ENCODE measurements around the gene HSPA1B.

The HSPA1B gene

DNA sequence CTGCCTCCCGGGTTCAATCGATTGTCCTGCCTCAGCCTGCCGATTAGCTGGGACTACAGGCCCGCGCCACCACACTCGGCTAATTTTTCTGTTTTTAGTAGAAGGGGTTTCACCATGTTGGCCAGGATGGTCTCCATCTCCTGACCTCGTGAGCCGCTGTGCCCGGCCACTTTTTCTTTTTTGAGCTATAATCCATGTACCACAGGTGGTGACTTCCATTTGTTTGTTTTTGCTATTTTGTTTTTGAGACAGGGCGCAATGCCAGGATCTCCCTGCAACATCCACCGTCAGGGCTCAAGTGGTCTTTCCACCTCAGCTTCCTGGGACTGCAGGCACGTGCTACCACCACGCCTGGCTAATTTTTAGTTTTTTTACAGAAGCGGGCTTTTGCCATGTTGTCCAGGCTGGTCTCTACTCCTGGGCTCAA is 8.5 kb downstream of the HSPA1B start:
- TF ChIP-seq FOXM1 (IDR thresholded peaks at IDR 0.05; ENCODE audit: borderline replicate concordance, low read depth) (no peak), TCF12 (IDR thresholded peaks at IDR 0.05; ENCODE audit: low read depth) (no peak), EGR1 (IDR thresholded peaks at IDR 0.05) (no peak), EP300 (IDR thresholded peaks at IDR 0.05; ENCODE audit: borderline replicate concordance) (no peak), CEBPB (IDR thresholded peaks at IDR 0.05) (no peak), CREB1 (IDR thresholded peaks at IDR 0.05; ENCODE audit: low read depth) (no peak)
- TF ChIP-seq, protein P1, sequence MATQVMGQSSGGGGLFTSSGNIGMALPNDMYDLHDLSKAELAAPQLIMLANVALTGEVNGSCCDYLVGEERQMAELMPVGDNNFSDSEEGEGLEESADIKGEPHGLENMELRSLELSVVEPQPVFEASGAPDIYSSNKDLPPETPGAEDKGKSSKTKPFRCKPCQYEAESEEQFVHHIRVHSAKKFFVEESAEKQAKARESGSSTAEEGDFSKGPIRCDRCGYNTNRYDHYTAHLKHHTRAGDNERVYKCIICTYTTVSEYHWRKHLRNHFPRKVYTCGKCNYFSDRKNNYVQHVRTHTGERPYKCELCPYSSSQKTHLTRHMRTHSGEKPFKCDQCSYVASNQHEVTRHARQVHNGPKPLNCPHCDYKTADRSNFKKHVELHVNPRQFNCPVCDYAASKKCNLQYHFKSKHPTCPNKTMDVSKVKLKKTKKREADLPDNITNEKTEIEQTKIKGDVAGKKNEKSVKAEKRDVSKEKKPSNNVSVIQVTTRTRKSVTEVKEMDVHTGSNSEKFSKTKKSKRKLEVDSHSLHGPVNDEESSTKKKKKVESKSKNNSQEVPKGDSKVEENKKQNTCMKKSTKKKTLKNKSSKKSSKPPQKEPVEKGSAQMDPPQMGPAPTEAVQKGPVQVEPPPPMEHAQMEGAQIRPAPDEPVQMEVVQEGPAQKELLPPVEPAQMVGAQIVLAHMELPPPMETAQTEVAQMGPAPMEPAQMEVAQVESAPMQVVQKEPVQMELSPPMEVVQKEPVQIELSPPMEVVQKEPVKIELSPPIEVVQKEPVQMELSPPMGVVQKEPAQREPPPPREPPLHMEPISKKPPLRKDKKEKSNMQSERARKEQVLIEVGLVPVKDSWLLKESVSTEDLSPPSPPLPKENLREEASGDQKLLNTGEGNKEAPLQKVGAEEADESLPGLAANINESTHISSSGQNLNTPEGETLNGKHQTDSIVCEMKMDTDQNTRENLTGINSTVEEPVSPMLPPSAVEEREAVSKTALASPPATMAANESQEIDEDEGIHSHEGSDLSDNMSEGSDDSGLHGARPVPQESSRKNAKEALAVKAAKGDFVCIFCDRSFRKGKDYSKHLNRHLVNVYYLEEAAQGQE (IDR thresholded peaks at IDR 0.05; ENCODE audit: low read depth) = no peak
- TF ChIP-seq, protein P2, sequence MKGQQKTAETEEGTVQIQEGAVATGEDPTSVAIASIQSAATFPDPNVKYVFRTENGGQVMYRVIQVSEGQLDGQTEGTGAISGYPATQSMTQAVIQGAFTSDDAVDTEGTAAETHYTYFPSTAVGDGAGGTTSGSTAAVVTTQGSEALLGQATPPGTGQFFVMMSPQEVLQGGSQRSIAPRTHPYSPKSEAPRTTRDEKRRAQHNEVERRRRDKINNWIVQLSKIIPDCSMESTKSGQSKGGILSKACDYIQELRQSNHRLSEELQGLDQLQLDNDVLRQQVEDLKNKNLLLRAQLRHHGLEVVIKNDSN (IDR thresholded peaks at IDR 0.05) = no peak

DNA sequence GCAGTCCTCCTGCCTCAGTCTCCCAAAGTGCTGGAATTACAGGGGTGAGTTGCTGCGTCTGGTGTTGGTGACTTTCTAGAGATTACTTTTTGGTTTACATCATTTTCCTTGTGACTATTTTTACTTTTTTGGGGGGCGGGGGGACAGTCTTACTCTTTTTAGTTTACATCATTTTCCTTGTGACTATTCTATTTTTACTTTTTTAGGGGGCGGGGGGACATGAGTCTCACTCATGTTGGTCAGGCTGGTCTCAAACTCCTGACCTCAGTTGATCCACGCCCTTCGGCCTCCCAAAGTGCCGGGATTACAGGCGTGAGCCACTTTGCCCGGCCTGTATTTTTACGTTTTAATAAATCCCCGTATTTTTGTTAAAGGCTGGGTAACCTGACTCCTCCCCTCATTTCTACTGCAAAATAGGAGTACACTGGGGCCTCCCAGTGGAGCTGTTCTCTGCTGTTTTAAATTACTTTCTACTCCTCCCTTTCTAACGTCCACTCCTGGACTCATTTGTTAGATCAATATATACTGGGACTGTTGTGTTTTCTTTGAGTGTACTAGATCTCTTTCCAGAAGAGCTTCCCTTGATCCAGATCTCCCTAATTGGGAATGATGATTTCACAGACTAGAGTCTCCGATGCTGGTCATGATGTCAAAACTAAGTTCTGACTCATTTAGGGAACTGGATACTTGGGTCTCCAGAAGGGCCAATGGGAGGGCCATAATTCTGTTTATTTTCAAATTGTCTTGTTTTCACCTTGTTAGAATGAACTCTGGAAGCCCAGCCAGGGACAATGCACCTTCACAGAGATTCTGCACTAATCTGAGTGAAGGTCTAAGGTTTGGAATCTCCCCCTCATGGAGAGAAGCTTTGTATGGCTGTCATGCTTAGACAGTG is 9.2 kb downstream of the HSPA1B start:
- TF ChIP-seq NFIC (IDR thresholded peaks at IDR 0.05) (no peak), TEAD4 (IDR thresholded peaks at IDR 0.05) (no peak), RAD21 (IDR thresholded peaks at IDR 0.05; ENCODE audit: low read depth) (no peak)

DNA sequence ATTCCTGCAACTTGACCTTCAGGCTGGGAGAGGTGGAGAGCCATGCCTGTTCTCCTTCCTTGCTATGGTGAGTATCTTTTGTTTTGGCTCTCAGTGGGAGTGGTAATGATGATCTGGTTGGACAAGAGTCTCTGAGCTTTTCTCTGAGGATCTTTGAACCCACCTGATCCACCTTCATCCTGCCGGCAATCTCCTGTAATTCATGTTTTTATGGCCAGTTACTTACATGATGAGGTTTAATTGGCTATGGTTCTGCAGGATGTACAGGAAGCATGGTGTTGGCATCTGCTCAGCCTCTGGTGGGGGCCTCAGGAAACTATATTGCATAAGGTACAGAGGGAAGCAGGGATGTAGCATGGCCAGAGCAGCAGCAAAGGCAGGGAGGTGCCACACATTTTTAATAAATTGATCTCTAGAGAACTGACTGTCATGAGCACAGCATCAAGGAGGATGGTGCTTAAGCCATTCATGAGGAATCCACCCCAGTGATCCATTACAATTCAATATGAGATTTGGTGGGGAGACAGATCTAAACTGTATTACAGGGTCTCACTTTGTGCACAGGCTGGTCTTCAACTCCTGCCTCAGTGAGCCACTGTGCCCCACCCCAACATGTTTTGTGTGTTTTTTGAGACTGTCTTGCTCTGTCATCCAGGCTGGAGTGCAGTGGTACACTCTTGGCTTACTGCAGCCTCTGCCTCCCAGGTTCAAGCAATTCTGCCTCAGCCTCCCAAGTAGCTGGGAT is 10.0 kb downstream of the HSPA1B start:
- no peak for TF ChIP-seq TEAD4 (IDR thresholded peaks at IDR 0.05)
- TF ChIP-seq, protein P1 (IDR thresholded peaks at IDR 0.05; ENCODE audit: low read depth) = no peak
- TF ChIP-seq ZBTB7A (IDR thresholded peaks at IDR 0.05; ENCODE audit: low read depth) = no peak
- TF ChIP-seq, protein P3, sequence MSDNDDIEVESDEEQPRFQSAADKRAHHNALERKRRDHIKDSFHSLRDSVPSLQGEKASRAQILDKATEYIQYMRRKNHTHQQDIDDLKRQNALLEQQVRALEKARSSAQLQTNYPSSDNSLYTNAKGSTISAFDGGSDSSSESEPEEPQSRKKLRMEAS (IDR thresholded peaks at IDR 0.05) = no peak
- no peak for TF ChIP-seq CREB1 (IDR thresholded peaks at IDR 0.05; ENCODE audit: low read depth)

DNA sequence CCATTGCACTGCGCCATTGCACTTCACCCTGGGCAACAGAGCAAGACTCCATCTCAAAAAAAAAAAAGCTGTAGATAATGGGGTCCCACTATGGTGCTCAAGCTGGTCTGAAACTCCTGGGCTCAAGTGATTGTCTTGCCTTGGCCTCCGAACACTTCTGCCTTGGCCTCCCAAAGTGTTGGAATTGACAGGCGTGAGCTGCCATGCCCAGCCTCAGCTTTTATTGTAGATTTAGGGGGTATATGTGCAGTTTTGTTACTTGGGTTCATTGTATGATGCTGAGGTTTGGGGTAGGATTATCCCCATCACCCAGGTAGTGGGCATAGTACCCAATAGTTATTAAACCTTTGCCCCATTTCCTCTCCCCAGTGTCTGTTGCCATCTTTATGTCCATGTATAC is 11.4 kb downstream of the HSPA1B start:
- TF ChIP-seq TEAD4 (IDR thresholded peaks at IDR 0.05) = no peak
- no peak for TF ChIP-seq NFIC (IDR thresholded peaks at IDR 0.05)
- TF ChIP-seq, protein P3 (IDR thresholded peaks at IDR 0.05) = no peak
- TF ChIP-seq, protein P2 (IDR thresholded peaks at IDR 0.05) = no peak
- TF ChIP-seq YY1 (IDR thresholded peaks at IDR 0.05; ENCODE audit: low read depth) = no peak
- TF ChIP-seq, protein P1 (IDR thresholded peaks at IDR 0.05; ENCODE audit: low read depth) = no peak
- TF ChIP-seq TCF12 (IDR thresholded peaks at IDR 0.05; ENCODE audit: low read depth) = no peak
- no peak for TF ChIP-seq ZBTB7A (IDR thresholded peaks at IDR 0.05; ENCODE audit: low read depth)
- no peak for TF ChIP-seq TAF1 (IDR thresholded peaks at IDR 0.05; ENCODE audit: low read depth)
- no peak for TF ChIP-seq EP300 (IDR thresholded peaks at IDR 0.05; ENCODE audit: borderline replicate concordance)
- TF ChIP-seq CREB1 (IDR thresholded peaks at IDR 0.05; ENCODE audit: low read depth) = no peak
- no peak for TF ChIP-seq FOXM1 (IDR thresholded peaks at IDR 0.05; ENCODE audit: borderline replicate concordance, low read depth)
- TF ChIP-seq RAD21 (IDR thresholded peaks at IDR 0.05; ENCODE audit: low read depth) = no peak
- no peak for TF ChIP-seq EGR1 (IDR thresholded peaks at IDR 0.05)

Measured in Ishikawa (cell line).